ENCODE results near the gene VRTN.
"Not testable (repeated sequence)": the region's sequence is repeated elsewhere in the genome, so short reads cannot be mapped to it uniquely, and the experiment has no call there.

VRTN gene

DNA sequence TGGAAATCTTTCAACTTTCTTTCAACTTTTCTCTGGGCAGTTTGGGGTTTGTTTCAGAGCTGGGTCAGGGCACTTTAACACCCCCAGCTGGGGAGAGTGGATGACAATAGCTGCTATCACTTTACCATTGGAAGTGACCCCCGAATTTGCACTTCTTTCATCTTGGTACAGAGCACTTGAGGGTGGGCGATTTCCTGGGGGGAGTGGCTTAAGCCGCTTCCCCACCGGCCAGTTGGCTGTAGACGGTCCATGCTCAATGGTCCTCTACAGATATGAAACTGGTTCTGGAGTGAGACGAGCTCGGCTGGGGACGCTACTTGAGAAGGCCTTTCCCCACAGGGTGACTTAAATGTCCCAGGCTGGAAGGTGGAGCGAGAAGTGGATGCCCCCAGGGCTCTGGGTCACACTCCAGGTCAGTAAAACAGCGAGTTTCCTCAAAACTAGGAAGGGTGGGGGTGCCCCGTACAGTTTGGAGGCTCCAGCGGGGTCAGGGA is at the start of gene VRTN:
TSS of gene VRTN (plus strand) at position 231 of the 494 bp plus-strand sequence. CDS start 8,313 bp downstream, outside the sequence.
- no peak for DNase-seq

- peak in 3 of 14 donors; percentile 14 to 66 (median 63) for DNase-seq
Observed at GRCh38 chr14:74299061-74299545, 49.2 kb upstream of the VRTN start.

- peak in 3 of 14 donors; percentile 13 to 15 (median 14) for DNase-seq
Observed at GRCh38 chr14:74301594-74302151, 46.6 kb upstream of the VRTN start.

GRCh38 chr14:74302152-74302628 is 46.1 kb upstream of the VRTN start:
- peak in 4 of 14 donors; percentile 11 to 63 (median 44) for DNase-seq

GRCh38 chr14:74302634-74303569 is 45.4 kb upstream of the VRTN start, which contains the start of gene ABCD4:
ABCD4 (minus strand) TSS chr14:74302934; CDS start chr14:74302912, 22 bp downstream.
- DNase-seq: peak; percentile 43 to 93 (median 88)

DNA sequence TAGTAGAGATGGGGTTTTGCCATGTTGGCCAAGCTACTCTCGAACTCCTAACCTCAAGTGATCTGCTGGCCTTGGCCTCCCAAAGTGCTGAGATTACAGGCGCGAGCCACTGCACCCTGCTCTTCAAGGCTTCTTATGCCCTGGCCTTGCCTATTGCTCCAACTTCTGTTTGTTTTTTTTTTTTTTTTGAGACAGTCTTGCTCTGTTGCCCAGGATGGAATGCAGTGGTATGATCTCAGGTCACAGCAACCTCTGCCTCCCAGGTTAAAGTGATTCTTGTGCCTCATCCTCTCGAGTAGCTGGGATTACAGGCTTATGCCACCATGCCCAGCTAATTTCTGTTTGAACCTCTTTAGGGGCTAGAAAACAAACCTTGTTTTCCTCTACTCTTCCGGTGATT is 39.6 kb upstream of the VRTN start:
- DNase-seq: no peak

GRCh38 chr14:74309125-74310022 is 38.9 kb upstream of the VRTN start:
- DNase-seq: no peak

- no peak for DNase-seq
Observed at GRCh38 chr14:74312161-74312560, 36.1 kb upstream of the VRTN start.

DNA sequence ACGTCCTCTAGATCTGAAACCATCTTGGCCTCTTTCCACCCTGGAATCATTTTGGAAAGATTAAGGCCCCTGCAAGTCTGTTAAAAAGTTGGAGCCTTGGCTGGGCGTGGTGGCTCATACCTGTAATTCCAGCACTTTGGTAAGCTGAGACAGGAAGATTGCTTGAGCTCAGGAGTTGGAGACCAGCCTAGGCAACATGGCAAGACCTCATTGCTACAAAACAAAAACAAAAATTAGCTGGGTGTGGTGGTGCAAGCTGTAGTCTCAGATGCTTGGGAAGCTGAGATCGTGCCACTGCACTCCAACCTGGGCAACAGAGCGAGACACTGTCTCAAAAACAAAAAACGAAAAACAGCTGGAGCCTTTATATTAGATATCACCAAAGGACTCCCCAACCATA is 34.7 kb upstream of the VRTN start:
- DNase-seq: no peak

GRCh38 chr14:74314576-74314975 is 33.7 kb upstream of the VRTN start:
- DNase-seq: no peak

- no peak for DNase-seq
Observed at GRCh38 chr14:74324931-74325361, 23.3 kb upstream of the VRTN start.

DNA sequence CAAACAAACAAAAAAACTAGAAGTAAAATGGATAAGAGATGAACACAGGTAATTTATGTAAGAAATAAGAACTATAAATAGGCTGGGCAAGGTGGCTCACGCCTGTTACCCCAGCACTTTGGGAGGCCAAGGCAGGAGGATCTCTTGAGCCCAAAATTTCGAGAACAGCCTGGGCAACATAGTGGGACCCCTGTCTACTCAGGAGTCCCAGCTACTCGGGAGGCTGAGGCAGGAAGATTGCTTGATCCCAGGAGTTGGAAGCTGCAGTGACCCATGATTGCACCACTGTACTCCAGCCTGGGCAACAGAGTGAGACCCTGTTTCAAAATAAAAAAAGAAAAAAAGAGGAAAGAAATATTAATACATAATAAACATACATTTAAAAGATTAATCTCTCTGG is 22.8 kb upstream of the VRTN start:
- DNase-seq: no peak

GRCh38 chr14:74326369-74327152 is 21.7 kb upstream of the VRTN start:
- no peak for DNase-seq

GRCh38 chr14:74329950-74330552 is 18.2 kb upstream of the VRTN start:
- DNase-seq: not testable (repeated sequence)

GRCh38 chr14:74333909-74334308 is 14.4 kb upstream of the VRTN start:
- DNase-seq: no peak

- no peak for DNase-seq
Observed at GRCh38 chr14:74346341-74346740, 1.9 kb upstream of the VRTN start.

- no peak for DNase-seq
Observed at GRCh38 chr14:74347097-74347794, 1.0 kb upstream of the VRTN start.

DNA sequence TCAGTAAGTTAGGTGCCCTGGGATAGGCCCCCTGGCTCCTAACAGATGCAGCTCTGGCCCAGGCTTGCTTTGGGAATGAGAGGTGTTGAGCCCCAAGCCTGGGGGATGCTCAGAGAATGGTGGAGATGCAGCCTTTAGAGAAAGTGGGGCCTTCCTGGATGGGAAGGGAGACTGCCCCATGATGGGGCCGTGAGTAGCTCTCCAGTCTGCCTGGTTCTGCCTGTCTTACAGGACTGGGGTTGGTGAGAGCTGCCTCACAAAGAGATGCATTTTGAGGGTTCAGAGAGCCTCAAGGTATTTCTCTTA is 523 bp upstream of the VRTN start:
- DNase-seq: no peak

DNA sequence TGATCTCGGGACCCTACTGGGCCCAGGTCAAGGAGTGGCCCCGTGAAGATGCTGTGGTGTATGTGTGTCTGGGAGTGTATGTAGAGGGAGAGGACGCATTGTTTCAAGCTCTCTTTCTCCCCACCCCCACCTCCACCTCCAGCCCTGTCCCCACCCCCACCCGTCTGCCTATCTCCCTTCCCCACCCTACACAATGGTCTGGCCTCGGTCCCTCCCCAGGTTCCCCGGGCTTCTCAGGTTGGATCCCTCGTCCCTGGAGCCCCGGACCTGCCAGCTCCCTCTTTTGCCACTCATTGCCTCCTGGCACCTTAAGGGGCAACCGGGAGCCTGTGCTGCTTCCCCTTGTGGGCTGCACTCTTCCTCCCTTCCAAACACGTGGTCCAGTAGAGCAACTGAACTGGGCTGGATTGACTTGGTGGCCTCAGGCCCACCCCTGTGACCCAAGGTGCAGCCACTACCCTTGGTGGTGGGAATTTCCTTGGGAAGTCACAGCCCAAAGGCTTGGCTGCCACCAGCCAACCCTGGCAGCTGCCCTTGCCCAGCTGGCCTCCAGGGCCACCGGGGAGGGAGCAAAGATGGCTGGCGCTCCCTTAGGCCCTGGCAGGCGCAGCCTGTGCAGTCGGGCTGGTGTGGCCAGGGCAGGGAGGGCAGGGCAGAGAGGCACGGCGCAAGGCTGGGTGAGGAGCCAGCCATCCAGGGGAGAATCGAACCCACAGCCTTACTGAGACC is 628 bp downstream of the VRTN start:
- DNase-seq: no peak

- no peak for DNase-seq
Observed at GRCh38 chr14:74349757-74350156, 1.5 kb downstream of the VRTN start.

Data from C1 segment of cervical spinal cord (tissue), 14 donors.